ENCODE measurements around the gene KCND1. TPM values are rescaled to one million over a fixed set of nuclear protein-coding genes. Genes with fewer than 3 reads are reported as not detected.
"Not testable (repeated sequence)": the region's sequence is repeated elsewhere in the genome, so short reads cannot be mapped to it uniquely, and the experiment has no call there.

Gene KCND1
- total and polyA plus RNA-seq, 4 experiments from 2014 or later = 1.0 to 1.9 (median 1.8) TPM; not detected in 1

- no peak overlapping the region for H3K4me3 Mint-ChIP-seq
- Histone ChIP-seq H3K4me3 (ENCODE audit: low read length in 2 of 2) (no peak overlapping the region), H3K9me3 (ENCODE audit: control insufficient read depth in 1 of 2, low read length in 2 of 2) (no peaks in the 10 kb centered on the region), H3K4me1 (ENCODE audit: insufficient read depth, low read length) (no peaks in the 10 kb centered on the region), H3K27me3 (ENCODE audit: insufficient read depth, low read length) (no peaks in the 10 kb centered on the region), H3K27ac (ENCODE audit: low read depth, low read length) (no peak overlapping the region), H3K36me3 (ENCODE audit: insufficient read depth, low read length) (peaks cover 26% of the 10 kb centered on the region)
- DNase-seq = no peak
- H3K36me3 Mint-ChIP-seq = peaks cover 11 to 40% of the 10 kb centered on the region in 2 donors
- H3K4me1 Mint-ChIP-seq = peaks cover 0 to 3% (median 0%) of the 10 kb centered on the region in 4 donors
- intact Hi-C loops (cut with micrococcal nuclease) = no loop called here
- ChIA-PET POLR2A (ENCODE audit: partially characterized antibody) (interaction anchor here (1.2 kb wide), 1 partner anchor 13 kb away, joined by 3 read pairs; the partner anchor contains the start of gene GRIPAP1), CTCF (ENCODE audit: partially characterized antibody) (no interaction called here)
- no peaks in the 10 kb centered on the region for H3K9me3 Mint-ChIP-seq
- H3K27ac Mint-ChIP-seq = peak overlapping the region in 4 of 7 donors; percentile 14 to 66 (median 20)
- H3K27me3 Mint-ChIP-seq = no peaks in the 10 kb centered on the region
These were observed 17.8 kb upstream of the KCND1 start for GRCh38 chrX:48989483-48989882.

GRCh38 chrX:48983896-48984295 lies 12.3 kb upstream of the KCND1 start:
- H3K27me3 ChIP-seq (ENCODE audit: insufficient read depth, low read length) = no peaks in the 10 kb centered on the region
- no peak overlapping the region for H3K27ac ChIP-seq (ENCODE audit: low read depth, low read length)
- no peak for DNase-seq
- Mint-ChIP-seq H3K36me3 (peaks cover 26 to 43% of the 10 kb centered on the region in 2 donors), H3K9me3 (no peaks in the 10 kb centered on the region), H3K27me3 (no peaks in the 10 kb centered on the region), H3K4me3 (no peak overlapping the region), H3K27ac (no peak overlapping the region), H3K4me1 (no peaks in the 10 kb centered on the region)
- peaks cover 37% of the 10 kb centered on the region for H3K36me3 ChIP-seq (ENCODE audit: insufficient read depth, low read length)
- CTCF ChIA-PET (ENCODE audit: partially characterized antibody) = interaction anchor here (0.7 kb wide), 1 partner anchor 890 kb away, joined by 3 read pairs; no protein-coding TSS in a partner anchor
- H3K9me3 ChIP-seq (ENCODE audit: control insufficient read depth in 1 of 2, low read length in 2 of 2) = no peaks in the 10 kb centered on the region
- intact Hi-C loops (cut with micrococcal nuclease) = no loop called here
- no peak overlapping the region for H3K4me3 ChIP-seq (ENCODE audit: low read length in 2 of 2)
- H3K4me1 ChIP-seq (ENCODE audit: insufficient read depth, low read length) = no peaks in the 10 kb centered on the region
- POLR2A ChIA-PET (ENCODE audit: partially characterized antibody) = interaction anchor here (1.2 kb wide), 1 partner anchor 25 kb away, joined by 3 read pairs; no protein-coding TSS in a partner anchor

- H3K4me1 ChIP-seq (ENCODE audit: insufficient read depth, low read length) = no peaks in the 10 kb centered on the region
- H3K27ac ChIP-seq (ENCODE audit: low read depth, low read length) = no peak overlapping the region
- no peak overlapping the region for H3K4me3 ChIP-seq (ENCODE audit: low read length in 2 of 2)
- H3K9me3 Mint-ChIP-seq = no peaks in the 10 kb centered on the region
- no peaks in the 10 kb centered on the region for H3K27me3 ChIP-seq (ENCODE audit: insufficient read depth, low read length)
- intact Hi-C loops (cut with micrococcal nuclease) = no loop called here
- ChIA-PET CTCF (ENCODE audit: partially characterized antibody) (no interaction called here), POLR2A (ENCODE audit: partially characterized antibody) (interaction anchor here (1.2 kb wide), 1 partner anchor 25 kb away, joined by 3 read pairs; no protein-coding TSS in a partner anchor)
- peaks cover 30% of the 10 kb centered on the region for H3K36me3 ChIP-seq (ENCODE audit: insufficient read depth, low read length)
- H3K4me1 Mint-ChIP-seq = no peaks in the 10 kb centered on the region
- no peak for DNase-seq
- H3K36me3 Mint-ChIP-seq = peaks cover 26 to 40% of the 10 kb centered on the region in 2 donors
- H3K27me3 Mint-ChIP-seq = no peaks in the 10 kb centered on the region
- no peaks in the 10 kb centered on the region for H3K9me3 ChIP-seq (ENCODE audit: control insufficient read depth in 1 of 2, low read length in 2 of 2)
- peak overlapping the region in 1 of 7 donors; percentile 42 for H3K27ac Mint-ChIP-seq
- no peak overlapping the region for H3K4me3 Mint-ChIP-seq
These were observed 11.4 kb upstream of the KCND1 start for GRCh38 chrX:48983081-48983480.

- H3K9me3 Mint-ChIP-seq = no peaks in the 10 kb centered on the region
- Histone ChIP-seq H3K36me3 (ENCODE audit: insufficient read depth, low read length) (peaks cover 28% of the 10 kb centered on the region), H3K27ac (ENCODE audit: low read depth, low read length) (no peak overlapping the region), H3K4me1 (ENCODE audit: insufficient read depth, low read length) (no peaks in the 10 kb centered on the region), H3K4me3 (ENCODE audit: low read length in 2 of 2) (no peak overlapping the region), H3K27me3 (ENCODE audit: insufficient read depth, low read length) (no peaks in the 10 kb centered on the region), H3K9me3 (ENCODE audit: control insufficient read depth in 1 of 2, low read length in 2 of 2) (no peaks in the 10 kb centered on the region)
- DNase-seq = no peak
- H3K27ac Mint-ChIP-seq = no peak overlapping the region
- intact Hi-C loops (cut with micrococcal nuclease) = no loop called here
- no peak overlapping the region for H3K4me3 Mint-ChIP-seq
- H3K4me1 Mint-ChIP-seq = no peaks in the 10 kb centered on the region
- ChIA-PET CTCF (ENCODE audit: partially characterized antibody) (no interaction called here), POLR2A (ENCODE audit: partially characterized antibody) (no interaction called here)
- peaks cover 29 to 47% of the 10 kb centered on the region in 2 donors for H3K36me3 Mint-ChIP-seq
- H3K27me3 Mint-ChIP-seq = no peaks in the 10 kb centered on the region
These were observed 9.5 kb upstream of the KCND1 start for GRCh38 chrX:48981178-48981577.

DNA sequence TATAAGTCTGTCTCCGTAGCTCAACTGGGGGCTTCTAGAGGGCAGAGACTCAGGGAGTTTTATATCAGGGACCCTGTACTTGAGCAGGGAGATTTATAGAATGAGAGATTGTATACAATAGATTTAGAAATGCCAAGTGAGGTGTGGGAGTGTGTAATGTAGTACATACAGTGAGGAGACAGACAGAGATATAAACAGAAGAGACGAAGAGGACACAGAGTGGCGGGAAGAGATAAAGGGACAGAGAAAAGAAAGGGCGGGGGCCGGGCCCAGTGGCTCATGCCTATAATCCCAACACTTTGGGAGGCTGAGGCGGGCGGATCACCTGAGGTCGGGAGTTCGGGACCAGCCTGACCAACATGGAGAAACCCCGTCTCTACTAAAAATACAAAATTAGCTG lies 8.7 kb upstream of the KCND1 start:
- H3K27ac ChIP-seq (ENCODE audit: low read depth, low read length); H3K9me3 Mint-ChIP-seq; DNase-seq; H3K4me1 ChIP-seq (ENCODE audit: insufficient read depth, low read length); intact Hi-C loops (cut with micrococcal nuclease); H3K27me3 ChIP-seq (ENCODE audit: insufficient read depth, low read length); H3K9me3 ChIP-seq (ENCODE audit: control insufficient read depth in 1 of 2, low read length in 2 of 2); H3K4me1 Mint-ChIP-seq; H3K4me3 Mint-ChIP-seq; H3K27ac Mint-ChIP-seq; CTCF ChIA-PET (ENCODE audit: partially characterized antibody); H3K4me3 ChIP-seq (ENCODE audit: low read length in 2 of 2); H3K27me3 Mint-ChIP-seq; POLR2A ChIA-PET (ENCODE audit: partially characterized antibody): not testable (repeated sequence)
- H3K36me3 ChIP-seq (ENCODE audit: insufficient read depth, low read length) = peaks cover 28% of the 10 kb centered on the region
- H3K36me3 Mint-ChIP-seq = peaks cover 29 to 46% of the 10 kb centered on the region in 2 donors

DNA sequence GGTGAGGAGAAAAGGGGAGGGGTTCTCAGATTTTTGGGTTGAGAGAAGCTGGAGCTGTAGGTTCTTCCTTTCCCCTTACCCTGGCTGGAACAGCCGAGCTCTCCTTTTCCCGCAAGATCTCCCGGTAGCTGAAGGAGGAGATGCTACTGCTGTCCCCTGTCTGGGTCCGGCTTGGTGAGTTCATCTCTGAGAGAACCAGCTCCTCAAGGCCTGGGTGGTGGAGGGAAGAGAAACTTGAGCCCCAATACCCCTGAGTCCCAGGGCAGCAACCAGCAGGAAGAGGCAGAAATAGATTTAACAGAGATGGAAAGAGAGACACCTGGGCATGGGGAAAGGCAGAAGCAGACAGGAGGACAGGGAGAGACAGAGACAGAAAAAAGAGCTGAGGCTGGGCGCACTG lies 6.6 kb upstream of the KCND1 start:
- no peaks in the 10 kb centered on the region for H3K27me3 Mint-ChIP-seq
- no peak overlapping the region for H3K27ac ChIP-seq (ENCODE audit: low read depth, low read length)
- CTCF ChIA-PET (ENCODE audit: partially characterized antibody) = no interaction called here
- intact Hi-C loops (cut with micrococcal nuclease) = no loop called here
- H3K4me3 ChIP-seq (ENCODE audit: low read length in 2 of 2) = no peak overlapping the region
- H3K4me3 Mint-ChIP-seq = no peak overlapping the region
- no peaks in the 10 kb centered on the region for H3K4me1 ChIP-seq (ENCODE audit: insufficient read depth, low read length)
- POLR2A ChIA-PET (ENCODE audit: partially characterized antibody) = no interaction called here
- no peak for DNase-seq
- no peaks in the 10 kb centered on the region for H3K9me3 Mint-ChIP-seq
- peaks cover 16% of the 10 kb centered on the region for H3K36me3 ChIP-seq (ENCODE audit: insufficient read depth, low read length)
- H3K36me3 Mint-ChIP-seq = peaks cover 25 to 41% of the 10 kb centered on the region in 2 donors
- peaks cover 0 to 2% (median 1%) of the 10 kb centered on the region in 4 donors for H3K4me1 Mint-ChIP-seq
- H3K27ac Mint-ChIP-seq = peak overlapping the region in 2 of 7 donors; percentile 30 to 74
- no peaks in the 10 kb centered on the region for H3K9me3 ChIP-seq (ENCODE audit: control insufficient read depth in 1 of 2, low read length in 2 of 2)
- H3K27me3 ChIP-seq (ENCODE audit: insufficient read depth, low read length) = no peaks in the 10 kb centered on the region

- Mint-ChIP-seq H3K4me3 (no peak overlapping the region), H3K4me1 (peaks cover 7 to 17% (median 10%) of the 10 kb centered on the region in 4 donors), H3K36me3 (peaks cover 20 to 34% of the 10 kb centered on the region in 2 donors), H3K27ac (no peak overlapping the region), H3K27me3 (no peaks in the 10 kb centered on the region), H3K9me3 (no peaks in the 10 kb centered on the region)
- ChIA-PET CTCF (ENCODE audit: partially characterized antibody) (no interaction called here), POLR2A (ENCODE audit: partially characterized antibody) (interaction anchor here (0.6 kb wide), 1 partner anchor 18 kb away, joined by 3 read pairs; no protein-coding TSS in a partner anchor)
- H3K36me3 ChIP-seq (ENCODE audit: insufficient read depth, low read length) = peaks cover 4% of the 10 kb centered on the region
- no peak for DNase-seq
- intact Hi-C loops (cut with micrococcal nuclease) = no loop called here
- H3K9me3 ChIP-seq (ENCODE audit: control insufficient read depth in 1 of 2, low read length in 2 of 2) = no peaks in the 10 kb centered on the region
- H3K27ac ChIP-seq (ENCODE audit: low read depth, low read length) = no peak overlapping the region
- H3K4me1 ChIP-seq (ENCODE audit: insufficient read depth, low read length) = peaks cover 9% of the 10 kb centered on the region
- no peaks in the 10 kb centered on the region for H3K27me3 ChIP-seq (ENCODE audit: insufficient read depth, low read length)
- no peak overlapping the region for H3K4me3 ChIP-seq (ENCODE audit: low read length in 2 of 2)
These were observed 4.4 kb upstream of the KCND1 start for GRCh38 chrX:48976086-48976485.

Data from CD4-positive, alpha-beta memory T cell (primary cell).